Measurements from ENCODE around the gene HOXD10.

- no peak for TF ChIP-seq CTCF (IDR thresholded peaks at IDR 0.05)
- TF ChIP-seq EZH2 (IDR thresholded peaks at IDR 0.05): peak; percentile 99
Measured at GRCh38 chr2:176165370-176166050, 48.9 kb downstream of the HOXD10 start.
